Natural killer cell (primary cell): ENCODE results near the gene PLEKHJ1. TPM values are rescaled to one million over a fixed set of nuclear protein-coding genes. Genes with fewer than 3 reads are reported as not detected.

Source experiments
- ATAC-seq, 3 donors: fragments of 150-1000 bp in 2 of 3; fragments of 200-7000 bp in 1 of 3; cut with Tn5 transposase; 1 replicate in 1 of 3; 2 replicates in 2 of 3; pipeline ENCODE4 v1.10.0; 2021; ENCODE audit warnings: mild to moderate bottlenecking in 2 of 3, moderate library complexity in 2 of 3
- DNase-seq, 2 donors: peaks; one replicate each; pipeline versions ENCODE4 v3.0.0 to v3.0.0-alpha.2; 2013 to 2021; ENCODE audit warnings: mixed read lengths in 1 of 2
- H3K27ac ChIP-seq: one replicate; pipeline ENCODE4 v1.5.1; 2013; ENCODE audit warnings: mild to moderate bottlenecking, low read length
- H3K27me3 ChIP-seq: one replicate; pipeline ENCODE4 v1.6.1; 2013; ENCODE audit warnings: low read length; ENCODE audit not compliant: control insufficient read depth, insufficient read depth
- H3K36me3 ChIP-seq: one replicate; pipeline ENCODE4 v1.6.1; 2013; ENCODE audit warnings: low read length; ENCODE audit not compliant: control insufficient read depth, insufficient read depth
- H3K4me1 ChIP-seq: one replicate; pipeline ENCODE4 v1.6.1; 2013; ENCODE audit warnings: low read length; ENCODE audit not compliant: control insufficient read depth, insufficient read depth
- H3K4me3 ChIP-seq: one replicate; pipeline ENCODE4 v1.5.1; 2013; ENCODE audit warnings: low read length
- H3K9me3 ChIP-seq: one replicate; pipeline ENCODE4 v1.6.1; 2013; ENCODE audit warnings: low read length; ENCODE audit not compliant: control insufficient read depth, insufficient read depth
- H3K27ac Mint-ChIP-seq, 2 donors: one replicate each; pipeline ENCODE4 v1.8.0; 2022; ENCODE audit warnings: mild to moderate bottlenecking in 2 of 2, mixed read lengths in 2 of 2, moderate library complexity in 1 of 2
- H3K27me3 Mint-ChIP-seq, 2 donors: one replicate each; pipeline ENCODE4 v1.8.0; 2022; ENCODE audit warnings: low read depth in 2 of 2, mixed read lengths in 2 of 2
- H3K36me3 Mint-ChIP-seq: one replicate; pipeline ENCODE4 v1.8.0; 2022; ENCODE audit warnings: mixed read lengths
- H3K4me1 Mint-ChIP-seq, 2 donors: one replicate each; pipeline ENCODE4 v1.8.0; 2022; ENCODE audit warnings: mixed read lengths in 2 of 2
- H3K4me3 Mint-ChIP-seq: one replicate; pipeline ENCODE4 v1.8.0; 2022; ENCODE audit warnings: mild to moderate bottlenecking, moderate library complexity, mixed read lengths
- H3K9me3 Mint-ChIP-seq, 2 donors: one replicate each; pipeline ENCODE4 v1.8.0; 2022; ENCODE audit warnings: mixed read lengths in 2 of 2
- WGBS: methylation state at CpG from one replicate; pipeline ENCODE4 v1.1.7; 2013; ENCODE audit warnings: missing lambda C conversion rate; ENCODE audit not compliant: insufficient coverage; 5-methylcytosine and 5-hydroxymethylcytosine counted together
- intact Hi-C: fragments of 100-400 bp; cut with micrococcal nuclease; formaldehyde crosslinking; loops from one replicate; pipeline ENCODE4 v1.14.2; 2022
- total RNA-seq, 4 donors: library from RNA; stranded (reverse); fragments of 120-200 nt in 1 of 4; gene quantifications; one replicate each; pipeline versions ENCODE4 v1.2.3 to v1.2.4, GENCODE V29; 2013 to 2022
- TF ChIP-seq, protein P1 (sequence below): fragments of 200-600 bp; IDR thresholded peaks from one replicate; pipeline ENCODE4 v1.8.0; 2022; ENCODE audit warnings: antibody characterized with exemption

PLEKHJ1 gene
- total RNA-seq, 3 donors from 2014 or later (not counting 1 experiment from before 2014, with no cell fraction given) = 36.7 to 45.8 (median 44.7) TPM

DNA sequence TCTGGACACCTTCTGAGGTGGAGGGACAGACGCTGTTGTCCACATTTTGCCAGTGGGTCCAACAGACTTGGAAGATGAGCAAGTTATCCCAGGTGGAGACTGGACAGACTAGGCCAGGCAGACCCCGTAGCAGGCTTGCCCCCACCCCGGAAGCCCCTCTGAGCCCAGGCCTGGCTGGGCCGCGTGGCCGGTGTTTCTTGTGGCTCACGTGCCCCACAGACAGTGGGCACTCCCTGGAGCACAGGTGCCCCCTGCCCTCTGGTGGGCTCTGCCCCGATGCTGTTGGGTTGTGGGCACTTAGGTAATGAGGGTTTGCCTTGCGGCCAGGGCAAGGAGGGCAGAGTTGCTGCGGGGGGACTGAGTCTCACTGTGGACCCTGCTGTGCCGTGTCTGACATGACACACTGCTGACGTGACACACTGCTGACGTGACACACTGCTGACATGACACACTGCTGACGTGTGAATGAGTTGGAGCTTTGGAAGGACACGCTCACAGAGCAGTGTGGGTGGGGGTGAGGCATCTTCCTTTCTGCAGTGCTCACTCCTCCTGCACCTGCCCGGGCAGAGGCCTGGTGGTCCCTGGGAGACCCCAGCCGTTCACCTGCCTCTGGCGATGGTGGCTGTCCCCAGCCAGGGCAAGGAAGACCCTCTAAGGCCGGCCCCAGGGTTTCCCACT, 47.3 kb downstream of the PLEKHJ1 start:
- no peak overlapping the region for H3K4me3 Mint-ChIP-seq
- H3K36me3 Mint-ChIP-seq = no peaks in the 10 kb centered on the region
- Histone ChIP-seq H3K9me3 (no peaks in the 10 kb centered on the region), H3K36me3 (peaks cover 49% of the 10 kb centered on the region), H3K4me1 (peaks cover 20% of the 10 kb centered on the region), H3K27ac (no peak overlapping the region), H3K27me3 (no peaks in the 10 kb centered on the region), H3K4me3 (no peak overlapping the region)
- H3K4me1 Mint-ChIP-seq = peaks cover 16 to 26% of the 10 kb centered on the region in 2 donors
- H3K9me3 Mint-ChIP-seq = no peaks in the 10 kb centered on the region
- no peaks in the 10 kb centered on the region for H3K27me3 Mint-ChIP-seq
- TF ChIP-seq, protein P1, sequence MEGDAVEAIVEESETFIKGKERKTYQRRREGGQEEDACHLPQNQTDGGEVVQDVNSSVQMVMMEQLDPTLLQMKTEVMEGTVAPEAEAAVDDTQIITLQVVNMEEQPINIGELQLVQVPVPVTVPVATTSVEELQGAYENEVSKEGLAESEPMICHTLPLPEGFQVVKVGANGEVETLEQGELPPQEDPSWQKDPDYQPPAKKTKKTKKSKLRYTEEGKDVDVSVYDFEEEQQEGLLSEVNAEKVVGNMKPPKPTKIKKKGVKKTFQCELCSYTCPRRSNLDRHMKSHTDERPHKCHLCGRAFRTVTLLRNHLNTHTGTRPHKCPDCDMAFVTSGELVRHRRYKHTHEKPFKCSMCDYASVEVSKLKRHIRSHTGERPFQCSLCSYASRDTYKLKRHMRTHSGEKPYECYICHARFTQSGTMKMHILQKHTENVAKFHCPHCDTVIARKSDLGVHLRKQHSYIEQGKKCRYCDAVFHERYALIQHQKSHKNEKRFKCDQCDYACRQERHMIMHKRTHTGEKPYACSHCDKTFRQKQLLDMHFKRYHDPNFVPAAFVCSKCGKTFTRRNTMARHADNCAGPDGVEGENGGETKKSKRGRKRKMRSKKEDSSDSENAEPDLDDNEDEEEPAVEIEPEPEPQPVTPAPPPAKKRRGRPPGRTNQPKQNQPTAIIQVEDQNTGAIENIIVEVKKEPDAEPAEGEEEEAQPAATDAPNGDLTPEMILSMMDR = no peak
- H3K27ac Mint-ChIP-seq = no peak overlapping the region
- WGBS = 91% methylated on average over 19 of the region's 19 CpGs
- ATAC-seq = peak in 1 of 3 donors; percentile 30
- no peak for DNase-seq
- intact Hi-C loops = no loop called here

DNA sequence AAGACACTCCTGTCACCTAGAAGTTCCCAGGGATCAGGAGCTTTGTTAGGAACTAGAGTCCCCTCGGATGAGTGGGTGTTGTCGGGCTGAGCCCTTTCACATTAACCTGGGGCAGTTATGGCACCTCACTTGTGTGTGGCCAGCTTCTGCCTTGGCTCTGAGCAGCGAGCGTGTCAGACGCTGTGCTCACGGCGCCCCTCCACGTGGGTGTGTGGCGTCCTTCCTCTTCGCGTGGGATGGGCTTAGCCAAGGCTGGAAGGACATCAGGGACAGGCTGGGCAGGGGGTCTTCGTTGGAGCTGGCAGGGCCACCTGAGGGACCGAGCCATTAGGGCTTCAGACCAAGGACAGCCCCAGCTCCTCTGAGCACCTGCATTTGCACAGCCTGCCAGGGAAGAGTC, 49.0 kb downstream of the PLEKHJ1 start:
- H3K27ac Mint-ChIP-seq = no peak overlapping the region
- ATAC-seq (no peak), DNase-seq (no peak)
- no peaks in the 10 kb centered on the region for H3K9me3 ChIP-seq
- intact Hi-C loops = no loop called here
- H3K4me3 Mint-ChIP-seq = no peak overlapping the region
- peaks cover 24 to 28% of the 10 kb centered on the region in 2 donors for H3K4me1 Mint-ChIP-seq
- no peaks in the 10 kb centered on the region for H3K27me3 ChIP-seq
- TF ChIP-seq, protein P1 = no peak
- no peak overlapping the region for H3K27ac ChIP-seq
- H3K27me3 Mint-ChIP-seq = no peaks in the 10 kb centered on the region
- peaks cover 44% of the 10 kb centered on the region for H3K36me3 ChIP-seq
- 94% methylated on average over 13 of the region's 13 CpGs for WGBS
- no peaks in the 10 kb centered on the region for H3K9me3 Mint-ChIP-seq
- H3K4me1 ChIP-seq = peaks cover 33% of the 10 kb centered on the region
- no peaks in the 10 kb centered on the region for H3K36me3 Mint-ChIP-seq
- H3K4me3 ChIP-seq = no peak overlapping the region

DNA sequence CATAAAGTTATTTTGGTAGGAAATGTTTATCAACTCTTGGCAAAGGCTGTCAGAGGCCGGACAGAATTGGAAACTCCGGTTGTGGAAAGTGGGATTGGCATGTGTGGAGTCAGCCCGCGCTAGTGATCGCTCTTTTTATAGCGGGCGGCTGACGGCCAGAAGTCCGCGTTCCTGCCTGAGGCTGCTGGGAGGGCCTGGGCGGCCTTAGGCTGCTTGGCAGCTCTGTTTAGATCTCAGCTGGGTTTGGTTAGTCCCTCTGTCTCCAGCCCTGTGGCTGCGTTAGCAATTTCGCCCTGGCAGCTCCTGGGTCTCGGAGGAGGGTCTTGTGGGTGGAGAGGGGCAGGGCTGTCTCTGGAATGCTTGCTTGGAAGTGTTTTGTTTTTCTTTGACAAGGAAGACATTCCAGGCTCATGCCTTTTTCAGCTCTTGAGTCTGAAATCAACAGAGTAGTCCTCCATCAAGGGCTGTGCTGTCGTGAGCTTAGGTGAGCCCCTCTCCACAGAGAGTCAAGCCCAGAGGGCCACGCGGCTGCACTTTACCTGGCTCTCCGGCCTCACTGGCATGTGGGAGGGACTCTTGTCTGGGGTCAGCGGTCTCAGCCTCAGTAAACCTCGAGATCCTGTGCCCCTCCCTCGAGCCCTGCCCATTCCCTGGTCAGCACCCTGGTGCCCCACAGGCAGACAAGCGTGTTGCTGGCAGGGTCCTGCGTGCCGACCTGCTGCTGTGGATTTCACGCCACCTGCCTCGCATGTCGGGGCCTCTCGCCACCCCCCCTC, 49.9 kb downstream of the PLEKHJ1 start:
- intact Hi-C loops = no loop called here
- Mint-ChIP-seq H3K4me1 (peaks cover 26 to 29% of the 10 kb centered on the region in 2 donors), H3K27ac (peak overlapping the region in 1 of 2 donors; percentile 22), H3K4me3 (no peak overlapping the region), H3K27me3 (no peaks in the 10 kb centered on the region), H3K36me3 (no peaks in the 10 kb centered on the region), H3K9me3 (no peaks in the 10 kb centered on the region)
- Histone ChIP-seq H3K27ac (no peak overlapping the region), H3K4me1 (peaks cover 34% of the 10 kb centered on the region), H3K4me3 (no peak overlapping the region), H3K9me3 (no peaks in the 10 kb centered on the region), H3K36me3 (peaks cover 37% of the 10 kb centered on the region), H3K27me3 (no peaks in the 10 kb centered on the region)
- DNase-seq (no peak), ATAC-seq (no peak)
- WGBS = 96% methylated on average over 28 of the region's 28 CpGs
- TF ChIP-seq, protein P1 = no peak
